OCI-LY7 (cell line): ENCODE results near the gene ZNF333.

Experiments used
- EZH2phosphoT487 ChIP-seq: fragments of 200-600 bp; sonication (generic); IDR thresholded peaks from 2 replicates; pipeline ENCODE4 v1.6.1; 2018; ENCODE audit warnings: low read depth, borderline replicate concordance, mild to moderate bottlenecking, mixed run types, antibody characterized with exemption, low read length, moderate library complexity, mixed read lengths
- TF ChIP-seq, protein P1 (sequence below): fragments of 200-600 bp; sonication (generic); conservative IDR thresholded peaks from 2 replicates; pipeline ENCODE4 v1.5.1; 2014; ENCODE audit warnings: mild to moderate bottlenecking, antibody characterized with exemption, low read length, moderate library complexity, mixed read lengths

DNA sequence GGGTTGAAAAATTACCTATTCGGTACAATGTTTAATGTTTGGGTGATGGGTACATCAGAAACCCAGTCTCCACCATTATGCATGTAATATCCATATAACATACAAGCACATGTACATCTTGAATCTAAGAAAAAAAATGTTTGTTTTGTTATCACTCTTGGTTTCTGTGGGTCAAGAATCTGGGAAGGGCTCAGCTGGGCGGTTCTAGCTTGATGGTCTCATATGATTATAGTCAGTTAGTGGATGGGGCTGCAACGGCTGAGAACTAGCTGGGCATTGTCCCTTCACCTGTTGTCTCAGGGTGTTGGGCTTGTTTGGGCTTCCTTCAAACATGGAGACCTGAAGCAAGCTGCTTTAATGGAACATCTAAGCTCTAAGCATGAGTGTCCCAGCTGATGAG, 19.9 kb upstream of the ZNF333 start:
- TF ChIP-seq, protein P1, sequence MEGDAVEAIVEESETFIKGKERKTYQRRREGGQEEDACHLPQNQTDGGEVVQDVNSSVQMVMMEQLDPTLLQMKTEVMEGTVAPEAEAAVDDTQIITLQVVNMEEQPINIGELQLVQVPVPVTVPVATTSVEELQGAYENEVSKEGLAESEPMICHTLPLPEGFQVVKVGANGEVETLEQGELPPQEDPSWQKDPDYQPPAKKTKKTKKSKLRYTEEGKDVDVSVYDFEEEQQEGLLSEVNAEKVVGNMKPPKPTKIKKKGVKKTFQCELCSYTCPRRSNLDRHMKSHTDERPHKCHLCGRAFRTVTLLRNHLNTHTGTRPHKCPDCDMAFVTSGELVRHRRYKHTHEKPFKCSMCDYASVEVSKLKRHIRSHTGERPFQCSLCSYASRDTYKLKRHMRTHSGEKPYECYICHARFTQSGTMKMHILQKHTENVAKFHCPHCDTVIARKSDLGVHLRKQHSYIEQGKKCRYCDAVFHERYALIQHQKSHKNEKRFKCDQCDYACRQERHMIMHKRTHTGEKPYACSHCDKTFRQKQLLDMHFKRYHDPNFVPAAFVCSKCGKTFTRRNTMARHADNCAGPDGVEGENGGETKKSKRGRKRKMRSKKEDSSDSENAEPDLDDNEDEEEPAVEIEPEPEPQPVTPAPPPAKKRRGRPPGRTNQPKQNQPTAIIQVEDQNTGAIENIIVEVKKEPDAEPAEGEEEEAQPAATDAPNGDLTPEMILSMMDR = no peak
- TF ChIP-seq EZH2phosphoT487 = no peak
